T-cell (primary cell): ENCODE data around the gene KCNT1. TPM values are rescaled to one million over a fixed set of nuclear protein-coding genes. Genes with fewer than 3 reads are reported as not detected.

Experiments
- ATAC-seq, 4 experiments: fragments of 200-7000 bp in 3 of 4; fragments of 150-1000 bp in 1 of 4; cut with Tn5 transposase; replicated peaks in 1 of 4; 1 replicate in 3 of 4; 2 replicates in 1 of 4; pipeline ENCODE4 v1.10.0; 2021; ENCODE audit warnings: moderate library complexity in 3 of 4, mild to moderate bottlenecking in 2 of 4, moderate number of reproducible peaks in 1 of 4
- CTCF ChIA-PET, 2 donors: fragments of 300-600 bp; sonication (Branson Sonifier 250); formaldehyde crosslinking; loops; one replicate each; lab custom pipeline; 2022; ENCODE audit warnings: antibody characterized with exemption in 2 of 2; lab: Charles Lee
- POLR2A ChIA-PET, 2 donors: fragments of 300-600 bp; sonication (Branson Sonifier 250); formaldehyde crosslinking; loops; one replicate each; lab custom pipeline; 2022; ENCODE audit warnings: antibody characterized with exemption in 2 of 2; lab: Charles Lee
- DNase-seq, 35 experiments: peaks; one replicate each; pipeline versions ENCODE4 v3.0.0 to v3.0.0-alpha.2; 2013 to 2023
- H3K27ac ChIP-seq: one replicate; pipeline ENCODE4 v1.5.1; 2013; ENCODE audit warnings: low read length
- H3K27me3 ChIP-seq, 2 experiments: replicated peaks in 1 of 2; 1 replicate in 1 of 2; 2 replicates in 1 of 2; pipeline versions ENCODE4 v1.6.1 to v1.7.0; 2013; ENCODE audit warnings: low read length in 1 of 2, mixed read lengths in 1 of 2; ENCODE audit not compliant: control insufficient read depth in 2 of 2, insufficient read depth in 2 of 2; ENCODE audit errors: extremely low read depth in 1 of 2
- H3K36me3 ChIP-seq, 2 donors: 1 replicate in 1 of 2; 2 replicates in 1 of 2; pipeline versions ENCODE4 v1.6.1 to v1.7.0; 2013; ENCODE audit warnings: low read length in 1 of 2; ENCODE audit not compliant: control insufficient read depth in 2 of 2, insufficient read depth in 1 of 2; ENCODE audit errors: extremely low read depth in 1 of 2
- H3K4me1 ChIP-seq, 2 experiments: 1 replicate in 1 of 2; 2 replicates in 1 of 2; pipeline versions ENCODE4 v1.6.1 to v1.7.0; 2013; ENCODE audit warnings: low read length in 2 of 2, mixed read lengths in 1 of 2; ENCODE audit not compliant: insufficient read depth in 2 of 2, control insufficient read depth in 1 of 2; ENCODE audit errors: extremely low read depth in 1 of 2
- H3K4me3 ChIP-seq, 2 donors: 1 replicate in 1 of 2; 2 replicates in 1 of 2; pipeline versions ENCODE4 v1.5.1 to v1.7.0; 2013; ENCODE audit warnings: mild to moderate bottlenecking in 2 of 2, low read length in 1 of 2, moderate library complexity in 1 of 2; ENCODE audit not compliant: control insufficient read depth in 1 of 2; ENCODE audit errors: extremely low read depth in 1 of 2
- H3K9me3 ChIP-seq: 2 replicates; pipeline ENCODE4 v1.7.0; 2013
- H3K27ac Mint-ChIP-seq, 2 donors: one replicate each; pipeline ENCODE4 v1.8.0; 2020 to 2021; ENCODE audit warnings: mild to moderate bottlenecking in 2 of 2, mixed read lengths in 2 of 2
- H3K27me3 Mint-ChIP-seq, 2 donors: one replicate each; pipeline ENCODE4 v1.8.0; 2021 to 2022; ENCODE audit warnings: mixed read lengths in 2 of 2
- H3K36me3 Mint-ChIP-seq: one replicate; pipeline ENCODE4 v1.8.0; 2021; ENCODE audit warnings: mixed read lengths
- H3K4me1 Mint-ChIP-seq, 3 donors: one replicate each; pipeline ENCODE4 v1.8.0; 2020 to 2022; ENCODE audit warnings: mixed read lengths in 3 of 3, mild to moderate bottlenecking in 1 of 3
- H3K4me3 Mint-ChIP-seq, 3 donors: one replicate each; pipeline ENCODE4 v1.8.0; 2020 to 2022; ENCODE audit warnings: mild to moderate bottlenecking in 3 of 3, mixed read lengths in 3 of 3, moderate library complexity in 3 of 3
- H3K9me3 Mint-ChIP-seq, 3 donors: one replicate each; pipeline ENCODE4 v1.8.0; 2020 to 2022; ENCODE audit warnings: mixed read lengths in 3 of 3
- WGBS: methylation state at CpG from one replicate; pipeline ENCODE4 v1.1.5; 2013; ENCODE audit warnings: missing lambda C conversion rate; ENCODE audit not compliant: insufficient coverage; 5-methylcytosine and 5-hydroxymethylcytosine counted together
- total RNA-seq, 35 experiments: library from RNA in 6 of 35; stranded (reverse) in 6 of 35; fragments of 120-200 nt in 1 of 35; gene quantifications; one replicate each; pipeline versions ENCODE4 v1.2.1 to v1.2.4 and lab custom pipeline; 2013 to 2026

The KCNT1 gene
- total RNA-seq, 5 donors from 2014 or later (not counting 1 experiment from before 2014, with no cell fraction given) = 0.07 to 0.54 (median 0.16) TPM; not detected in 2

GRCh38 chr9:135726138-135726853 lies 24.3 kb downstream of the KCNT1 start:
- Histone ChIP-seq H3K4me1 (no peaks in the 10 kb centered on the region), H3K27ac (no peak overlapping the region), H3K36me3 (no peaks in the 10 kb centered on the region), H3K27me3 (peaks cover 0 to 33% of the 10 kb centered on the region in 2 experiments), H3K9me3 (no peaks in the 10 kb centered on the region), H3K4me3 (no peak overlapping the region)
- Mint-ChIP-seq H3K27ac (no peak overlapping the region), H3K36me3 (no peaks in the 10 kb centered on the region), H3K4me3 (no peak overlapping the region), H3K4me1 (peaks cover 0 to 4% (median 0%) of the 10 kb centered on the region in 3 donors), H3K27me3 (peaks cover 9 to 19% of the 10 kb centered on the region in 2 donors), H3K9me3 (peaks cover 2 to 4% (median 4%) of the 10 kb centered on the region in 3 donors)
- DNase-seq = no peak
- CTCF ChIA-PET = no interaction called here
- ATAC-seq = no peak
- POLR2A ChIA-PET = no interaction called here
- WGBS = 66% methylated on average over 11 of the region's 16 CpGs

- no peak for ATAC-seq
- no peak overlapping the region for H3K27ac ChIP-seq
- no peak for DNase-seq
- peaks cover 0 to 4% (median 0%) of the 10 kb centered on the region in 3 donors for H3K4me1 Mint-ChIP-seq
- H3K27ac Mint-ChIP-seq = no peak overlapping the region
- H3K9me3 ChIP-seq = peaks cover 2% of the 10 kb centered on the region
- no peaks in the 10 kb centered on the region for H3K36me3 Mint-ChIP-seq
- H3K4me1 ChIP-seq = no peaks in the 10 kb centered on the region
- peaks cover 9 to 19% of the 10 kb centered on the region in 2 donors for H3K27me3 Mint-ChIP-seq
- no peaks in the 10 kb centered on the region for H3K36me3 ChIP-seq
- ChIA-PET POLR2A (no interaction called here), CTCF (no interaction called here)
- no peak overlapping the region for H3K4me3 ChIP-seq
- H3K9me3 Mint-ChIP-seq = peaks cover 7 to 9% (median 8%) of the 10 kb centered on the region in 3 donors
- 50% methylated on average over 8 of the region's 11 CpGs for WGBS
- H3K4me3 Mint-ChIP-seq = no peak overlapping the region
- H3K27me3 ChIP-seq = peaks cover 0 to 33% of the 10 kb centered on the region in 2 experiments
Measured at GRCh38 chr9:135727257-135727875, 25.4 kb downstream of the KCNT1 start.

- Mint-ChIP-seq H3K9me3 (peaks cover 7 to 9% (median 8%) of the 10 kb centered on the region in 3 donors), H3K36me3 (no peaks in the 10 kb centered on the region), H3K27ac (no peak overlapping the region), H3K27me3 (peaks cover 9 to 18% of the 10 kb centered on the region in 2 donors), H3K4me1 (peaks cover 0 to 4% (median 0%) of the 10 kb centered on the region in 3 donors), H3K4me3 (no peak overlapping the region)
- peaks cover 2% of the 10 kb centered on the region for H3K9me3 ChIP-seq
- no peaks in the 10 kb centered on the region for H3K36me3 ChIP-seq
- H3K27ac ChIP-seq = no peak overlapping the region
- H3K4me3 ChIP-seq = no peak overlapping the region
- DNase-seq (no peak), ATAC-seq (no peak)
- POLR2A ChIA-PET = no interaction called here
- 67% methylated on average over 9 of the region's 18 CpGs for WGBS
- H3K4me1 ChIP-seq = no peaks in the 10 kb centered on the region
- H3K27me3 ChIP-seq = peaks cover 0 to 28% of the 10 kb centered on the region in 2 experiments
- CTCF ChIA-PET = no interaction called here
Measured at GRCh38 chr9:135728436-135729110, 26.6 kb downstream of the KCNT1 start.

GRCh38 chr9:135729480-135729879 lies 27.5 kb downstream of the KCNT1 start:
- Histone ChIP-seq H3K27ac (no peak overlapping the region), H3K4me1 (no peaks in the 10 kb centered on the region), H3K9me3 (peaks cover 2% of the 10 kb centered on the region), H3K36me3 (no peaks in the 10 kb centered on the region), H3K4me3 (no peak overlapping the region), H3K27me3 (peaks cover 0 to 34% of the 10 kb centered on the region in 2 experiments)
- no peak for ATAC-seq
- POLR2A ChIA-PET = no interaction called here
- H3K4me3 Mint-ChIP-seq = no peak overlapping the region
- H3K27ac Mint-ChIP-seq = no peak overlapping the region
- peaks cover 9 to 22% of the 10 kb centered on the region in 2 donors for H3K27me3 Mint-ChIP-seq
- 83% methylated on average over 13 of the region's 13 CpGs for WGBS
- no peaks in the 10 kb centered on the region for H3K36me3 Mint-ChIP-seq
- no peak for DNase-seq
- CTCF ChIA-PET = no interaction called here
- peaks cover 7 to 9% (median 8%) of the 10 kb centered on the region in 3 donors for H3K9me3 Mint-ChIP-seq
- peaks cover 0 to 4% (median 0%) of the 10 kb centered on the region in 3 donors for H3K4me1 Mint-ChIP-seq

- H3K27me3 Mint-ChIP-seq = peaks cover 5 to 18% of the 10 kb centered on the region in 2 donors
- no peak overlapping the region for H3K4me3 ChIP-seq
- H3K9me3 Mint-ChIP-seq = peaks cover 7 to 9% (median 8%) of the 10 kb centered on the region in 3 donors
- H3K27ac Mint-ChIP-seq = no peak overlapping the region
- H3K27ac ChIP-seq = no peak overlapping the region
- peaks cover 0 to 33% of the 10 kb centered on the region in 2 experiments for H3K27me3 ChIP-seq
- 60% methylated on average over 1 of the region's 12 CpGs for WGBS
- CTCF ChIA-PET = no interaction called here
- no peaks in the 10 kb centered on the region for H3K36me3 Mint-ChIP-seq
- DNase-seq = no peak
- no peaks in the 10 kb centered on the region for H3K4me1 Mint-ChIP-seq
- H3K4me1 ChIP-seq = no peaks in the 10 kb centered on the region
- no peaks in the 10 kb centered on the region for H3K36me3 ChIP-seq
- POLR2A ChIA-PET = no interaction called here
- ATAC-seq = no peak
- peaks cover 2% of the 10 kb centered on the region for H3K9me3 ChIP-seq
- H3K4me3 Mint-ChIP-seq = no peak overlapping the region
Measured at GRCh38 chr9:135731454-135731853, 29.5 kb downstream of the KCNT1 start.

- Histone ChIP-seq H3K27ac (no peak overlapping the region), H3K36me3 (no peaks in the 10 kb centered on the region), H3K27me3 (peaks cover 0 to 39% of the 10 kb centered on the region in 2 experiments), H3K4me3 (no peak overlapping the region), H3K4me1 (no peaks in the 10 kb centered on the region), H3K9me3 (peaks cover 2% of the 10 kb centered on the region)
- Mint-ChIP-seq H3K27ac (peak overlapping the region in 1 of 2 donors; percentile 27), H3K4me3 (no peak overlapping the region), H3K36me3 (no peaks in the 10 kb centered on the region), H3K4me1 (no peaks in the 10 kb centered on the region), H3K9me3 (peaks cover 7 to 9% (median 8%) of the 10 kb centered on the region in 3 donors), H3K27me3 (peaks cover 9 to 22% of the 10 kb centered on the region in 2 donors)
- POLR2A ChIA-PET = no interaction called here
- DNase-seq (no peak), ATAC-seq (no peak)
- WGBS = 64% methylated on average over 3 of the region's 6 CpGs
- CTCF ChIA-PET = no interaction called here
Measured at GRCh38 chr9:135732569-135733257, 30.7 kb downstream of the KCNT1 start.
